ENCODE results near the gene CREB1. TPM values are rescaled to one million over a fixed set of nuclear protein-coding genes. Genes with fewer than 3 reads are reported as not detected.

Gene CREB1
- total and polyA plus RNA-seq, 10 of the 15 experiments (the other 5 are each of a cell fraction or from before 2014, with no cell fraction given), result 13.4 to 76.9 (median 39.5) TPM

DNA sequence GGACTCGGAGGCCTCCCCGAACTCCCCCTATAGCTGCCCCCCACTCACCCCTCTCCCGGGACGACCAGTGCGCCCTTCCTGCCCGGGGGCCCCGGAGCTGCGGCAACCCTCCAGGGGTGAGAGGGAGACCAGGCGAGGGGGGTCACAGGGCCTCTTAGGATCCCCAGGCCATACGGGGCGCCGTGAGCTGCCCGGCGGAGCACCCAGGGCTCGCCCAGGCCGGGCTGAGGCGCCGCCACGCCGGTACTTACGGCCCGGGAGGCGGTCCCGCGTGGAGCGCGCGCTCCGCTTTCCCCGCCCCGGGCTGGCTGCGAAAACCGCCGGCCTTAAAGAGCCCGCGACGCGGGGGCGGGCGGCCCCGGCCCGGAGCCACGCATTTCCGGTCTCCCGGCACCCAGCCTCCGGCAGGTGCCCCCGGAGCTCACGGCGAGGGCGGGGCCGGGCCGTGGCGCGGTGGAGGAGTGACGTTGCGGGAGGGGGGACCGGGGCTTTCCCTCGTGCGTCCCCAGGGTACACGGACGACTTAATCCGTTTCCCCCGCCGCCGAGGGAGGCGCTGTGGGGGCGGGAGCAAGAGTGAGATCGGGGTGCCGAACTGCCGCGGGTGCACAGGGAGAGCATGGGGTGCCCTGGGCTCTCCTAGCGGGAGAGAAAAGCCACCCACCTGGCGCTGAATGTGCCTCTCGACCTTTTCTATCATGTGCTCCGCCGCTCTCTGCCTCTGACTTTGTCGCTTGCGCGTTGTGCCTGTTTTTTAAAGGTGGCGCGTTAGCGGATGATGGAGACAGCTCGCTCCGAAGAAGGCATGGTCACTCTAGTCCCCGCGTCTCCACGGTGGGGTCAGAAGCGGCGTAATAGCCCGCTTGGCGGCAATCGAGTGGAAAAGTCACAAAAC lies 95.5 kb downstream of the CREB1 start, which contains the start of gene METTL21A:
METTL21A (minus strand) TSS at position 381 of the 894 bp plus-strand sequence. CDS start 1,019 bp downstream, outside the sequence.
- RAD21 ChIA-PET (ENCODE audit: unreplicated experiment), result interaction anchor here (0.6 to 4.2 kb wide), 25 partner anchors 8 to 931 kb away, joined by 3 to 39 read pairs (median 5); partner anchors contain the start of genes CCNYL1 and CREB1
- SMC1A ChIA-PET (ENCODE audit: uncharacterized antibody, unreplicated experiment), result interaction anchor here (0.8 to 4.2 kb wide), 15 partner anchors 42 to 641 kb away, joined by 3 to 52 read pairs (median 4); partner anchors contain the start of genes CCNYL1 and CREB1
- WGBS (ENCODE audit: insufficient coverage, insufficient replicate concordance, low lambda C conversion rate, missing lambda C conversion rate), result under 1% methylated on average over 81 of the region's 92 CpGs
- in situ Hi-C loops (cut with MboI) (loop anchor here (5.0 to 10.0 kb wide), 2 partner anchors 407 to 630 kb away; partner anchors contain the start of gene IDH1), intact Hi-C loops (cut with micrococcal nuclease; ENCODE audit: unreplicated experiment) (loop anchor here (1.0 to 5.0 kb wide), 8 partner anchors 37 to 690 kb away; partner anchors contain the start of genes CREB1 and PIKFYVE)
- H3K9ac ChIP-seq (ENCODE audit: control insufficient read depth, insufficient read depth, low read length), result peak within 1 kb of the TSS; percentile 97
- POLR2A ChIA-PET, result interaction anchor here (0.5 to 4.2 kb wide), 33 partner anchors 11 to 676 kb away, joined by 3 to 32 read pairs (median 4); partner anchors contain the start of genes CCNYL1 and CREB1
- DNase-seq (ENCODE audit: low read depth, low spot score) (peak; percentile 86), ATAC-seq (peak; percentile 74), FAIRE-seq (peak; percentile 44)
- peaks cover 0 to 11% of the 10 kb centered on the region in 2 experiments; a peak in 2 of 4 replicates for H3K36me3 ChIP-seq (ENCODE audit: control insufficient read depth in 2 of 2, insufficient read depth in 2 of 2, low read length in 1 of 2)
- peak within 1 kb of the TSS; percentile 92 for H3K4me2 ChIP-seq (ENCODE audit: control insufficient read depth, insufficient read depth)
- H4K20me1 ChIP-seq (ENCODE audit: control insufficient read depth, insufficient read depth), result no peaks in the 10 kb centered on the region
- H3K27me3 ChIP-seq (replicated peaks in 1 of 2; ENCODE audit: control insufficient read depth in 2 of 2, insufficient read depth in 2 of 2, low read length in 1 of 2), result no peaks in the 10 kb centered on the region
- CTCF ChIA-PET, result interaction anchor here (0.6 to 4.6 kb wide), 26 partner anchors 10 to 444 kb away, joined by 3 to 79 read pairs (median 7); partner anchors contain the start of genes CCNYL1, CREB1 and FZD5
- peak within 1 kb of the TSS; percentile 81 for H3K4me3 ChIP-seq
- BruUV-seq (replicated peaks), result no TSS peak
- H2AFZ ChIP-seq (ENCODE audit: control insufficient read depth, low read depth, low read length), result peak within 1 kb of the TSS; percentile 82
- H3K79me2 ChIP-seq (ENCODE audit: control insufficient read depth, insufficient read depth, low read length), result peaks cover 31% of the 10 kb centered on the region
- peak within 1 kb of the TSS; percentile 96 for H3K27ac ChIP-seq (ENCODE audit: control insufficient read depth, insufficient read depth)
- no peaks in the 10 kb centered on the region for H3K9me3 ChIP-seq (replicated peaks; ENCODE audit: control insufficient read depth, insufficient read depth, low read length)
- H3K4me1 ChIP-seq (ENCODE audit: control insufficient read depth, insufficient read depth, low read length), result peaks cover 22% of the 10 kb centered on the region
- TF ChIP-seq, protein P1, sequence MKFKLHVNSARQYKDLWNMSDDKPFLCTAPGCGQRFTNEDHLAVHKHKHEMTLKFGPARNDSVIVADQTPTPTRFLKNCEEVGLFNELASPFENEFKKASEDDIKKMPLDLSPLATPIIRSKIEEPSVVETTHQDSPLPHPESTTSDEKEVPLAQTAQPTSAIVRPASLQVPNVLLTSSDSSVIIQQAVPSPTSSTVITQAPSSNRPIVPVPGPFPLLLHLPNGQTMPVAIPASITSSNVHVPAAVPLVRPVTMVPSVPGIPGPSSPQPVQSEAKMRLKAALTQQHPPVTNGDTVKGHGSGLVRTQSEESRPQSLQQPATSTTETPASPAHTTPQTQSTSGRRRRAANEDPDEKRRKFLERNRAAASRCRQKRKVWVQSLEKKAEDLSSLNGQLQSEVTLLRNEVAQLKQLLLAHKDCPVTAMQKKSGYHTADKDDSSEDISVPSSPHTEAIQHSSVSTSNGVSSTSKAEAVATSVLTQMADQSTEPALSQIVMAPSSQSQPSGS (IDR thresholded peaks at IDR 0.05; ENCODE audit: low read length), result 0 out of 2 replicates have a peak, but pooled peaks have one; percentile 33
- TF ChIP-seq ZBED1 (IDR thresholded peaks at IDR 0.05; ENCODE audit: borderline replicate concordance), result peak; percentile 57; the same call in 1 of the 2 replicates
- peak; percentile 5; the same call in 1 of the 2 replicates for TF ChIP-seq ESRRA (IDR thresholded peaks at IDR 0.05; ENCODE audit: low read length)
- TF ChIP-seq CBX3 (IDR thresholded peaks at IDR 0.05; ENCODE audit: borderline replicate concordance, low read depth), result no peak
- peak; percentile 48 to 99 for TF ChIP-seq EGR1 (IDR thresholded peaks at IDR 0.05; ENCODE audit: borderline replicate concordance in 1 of 2, low read depth in 2 of 2, low read length in 2 of 2)
- no peak; the same call in 1 of the 2 replicates for TF ChIP-seq RUNX3 (IDR thresholded peaks at IDR 0.05; ENCODE audit: low read length)
- no peak for TF ChIP-seq IRF4 (IDR thresholded peaks at IDR 0.05; ENCODE audit: low read depth, low read length)
- no peak for TF ChIP-seq KDM1A (IDR thresholded peaks at IDR 0.05; ENCODE audit: borderline replicate concordance)
- peak; percentile 52 for TF ChIP-seq POU2F2 (IDR thresholded peaks at IDR 0.05; ENCODE audit: borderline replicate concordance, low read depth, low read length)
- TF ChIP-seq RFX5 (IDR thresholded peaks at IDR 0.05; ENCODE audit: low read depth, low read length), result no peak
- no peak for TF ChIP-seq STAT3 (IDR thresholded peaks at IDR 0.05; ENCODE audit: low read depth, low read length)
- peak; percentile 51 to 58; a peak in 2 of 4 replicates for TF ChIP-seq EP300 (IDR thresholded peaks at IDR 0.05; ENCODE audit: borderline replicate concordance in 1 of 2, control insufficient read depth in 1 of 2, low read depth in 2 of 2, low read length in 2 of 2)
- no peak for TF ChIP-seq ZNF384 (IDR thresholded peaks at IDR 0.05; ENCODE audit: borderline replicate concordance, low read depth, low read length)
- TF ChIP-seq SMAD5 (IDR thresholded peaks at IDR 0.05; ENCODE audit: low read depth), result no peak; the same call in 1 of the 2 replicates
- TF ChIP-seq CHD2 (IDR thresholded peaks at IDR 0.05; ENCODE audit: borderline replicate concordance, low read depth, low read length), result peak; percentile 56; the same call in 1 of the 2 replicates
- TF ChIP-seq, protein P2, sequence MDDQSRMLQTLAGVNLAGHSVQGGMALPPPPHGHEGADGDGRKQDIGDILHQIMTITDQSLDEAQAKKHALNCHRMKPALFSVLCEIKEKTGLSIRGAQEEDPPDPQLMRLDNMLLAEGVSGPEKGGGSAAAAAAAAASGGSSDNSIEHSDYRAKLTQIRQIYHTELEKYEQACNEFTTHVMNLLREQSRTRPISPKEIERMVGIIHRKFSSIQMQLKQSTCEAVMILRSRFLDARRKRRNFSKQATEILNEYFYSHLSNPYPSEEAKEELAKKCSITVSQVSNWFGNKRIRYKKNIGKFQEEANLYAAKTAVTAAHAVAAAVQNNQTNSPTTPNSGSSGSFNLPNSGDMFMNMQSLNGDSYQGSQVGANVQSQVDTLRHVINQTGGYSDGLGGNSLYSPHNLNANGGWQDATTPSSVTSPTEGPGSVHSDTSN (IDR thresholded peaks at IDR 0.05; ENCODE audit: insufficient replicate concordance, low read depth, low read length), result no peak
- peak; percentile 31; the same call in 1 of the 2 replicates for TF ChIP-seq RAD21 (IDR thresholded peaks at IDR 0.05; ENCODE audit: insufficient read depth, low read depth, low read length)
- TF ChIP-seq ZNF274 (IDR thresholded peaks at IDR 0.05; ENCODE audit: insufficient read depth, insufficient read length), result no peak
- peak; percentile 56; the same call in 1 of the 2 replicates for TF ChIP-seq MTA2 (IDR thresholded peaks at IDR 0.05; ENCODE audit: low read depth)
- peak; percentile 31 for TF ChIP-seq KLF5 (IDR thresholded peaks at IDR 0.05; ENCODE audit: partially characterized antibody)
